ENCODE data around the gene DNAH2. TPM values are rescaled to one million over a fixed set of nuclear protein-coding genes. Genes with fewer than 3 reads are reported as not detected.

The DNAH2 gene
- total RNA-seq, 4 donors from 2014 or later: under 0.01 to 0.10 (median 0.05) TPM; not detected in 1

GRCh38 chr17:7701681-7702080 lies 15.9 kb upstream of the DNAH2 start:
- no peak overlapping the region for H3K4me3 ChIP-seq (ENCODE audit: low read depth, poor library complexity, severe bottlenecking)
- no peak for DNase-seq (ENCODE audit: low spot score in 2 of 2)
- intact Hi-C loops (cut with DNase I; ENCODE audit: low total_unique reads): no loop called here
- TF ChIP-seq CTCF (IDR thresholded peaks at IDR 0.05) (no peak), POLR2A (IDR thresholded peaks at IDR 0.05) (no peak)
- WGBS, 2 donors: 92 to 94% methylated on average over 14 of the region's 14 CpGs

GRCh38 chr17:7702776-7703175 lies 14.8 kb upstream of the DNAH2 start:
- 93 to 97% methylated on average over 5 to 13 of the region's 13 CpGs for WGBS, 2 donors

GRCh38 chr17:7703584-7704479 lies 13.7 kb upstream of the DNAH2 start:
- 17 to 24% methylated on average over 23 to 24 of the region's 24 CpGs for WGBS, 2 donors
- intact Hi-C loops (cut with DNase I; ENCODE audit: low total_unique reads): no loop called here
- TF ChIP-seq POLR2A (IDR thresholded peaks at IDR 0.05) (no peak), CTCF (IDR thresholded peaks at IDR 0.05) (no peak)
- H3K4me3 ChIP-seq (ENCODE audit: low read depth, poor library complexity, severe bottlenecking): no peak overlapping the region
- no peak for DNase-seq (ENCODE audit: low spot score in 2 of 2)

More at GRCh38 chr17:7702776-7703175, 14.8 kb upstream of the DNAH2 start:
- H3K4me3 ChIP-seq (ENCODE audit: low read depth, poor library complexity, severe bottlenecking): no peak overlapping the region
- TF ChIP-seq CTCF (IDR thresholded peaks at IDR 0.05) (no peak), POLR2A (IDR thresholded peaks at IDR 0.05) (no peak)
- no peak for DNase-seq (ENCODE audit: low spot score in 2 of 2)
- intact Hi-C loops (cut with DNase I; ENCODE audit: low total_unique reads): no loop called here

GRCh38 chr17:7704601-7705268 lies 12.8 kb upstream of the DNAH2 start, which contains the start of gene EFNB3:
Gene EFNB3 (plus strand): TSS chr17:7705202. CDS start chr17:7705599, 397 bp downstream.
- DNase-seq (ENCODE audit: low spot score in 2 of 2): no peak
- WGBS, 2 donors: 1 to 2% methylated on average over 25 to 31 of the region's 45 CpGs
- H3K4me3 ChIP-seq (ENCODE audit: low read depth, poor library complexity, severe bottlenecking): peak within 1 kb of the TSS; percentile 16
- intact Hi-C loops (cut with DNase I; ENCODE audit: low total_unique reads): no loop called here
- no peak for TF ChIP-seq POLR2A (IDR thresholded peaks at IDR 0.05)
- TF ChIP-seq CTCF (IDR thresholded peaks at IDR 0.05): no peak

GRCh38 chr17:7705269-7706255 lies 12.0 kb upstream of the DNAH2 start:
- 6% methylated on average over 29 to 42 of the region's 50 CpGs for WGBS, 2 donors
- DNase-seq (ENCODE audit: low spot score in 2 of 2): no peak
- TF ChIP-seq POLR2A (IDR thresholded peaks at IDR 0.05): no peak
- H3K4me3 ChIP-seq (ENCODE audit: low read depth, poor library complexity, severe bottlenecking): peak overlapping the region; percentile 16
- intact Hi-C loops (cut with DNase I; ENCODE audit: low total_unique reads): no loop called here
